HEK293 (cell line): Measurements from ENCODE around the gene HOXB4.

ENCODE experiments used
- GLIS2 ChIP-seq: fragments of 450-650 bp; formaldehyde crosslinking; IDR thresholded peaks from 2 replicates; pipeline ENCODE4 v1.5.1; 2016; ENCODE audit warnings: missing biosample characterization, missing genetic modification characterization
- SCRT2 ChIP-seq: fragments of 450-650 bp; formaldehyde crosslinking; IDR thresholded peaks from 2 replicates; pipeline ENCODE4 v1.5.1; 2016; ENCODE audit warnings: missing biosample characterization, missing genetic modification characterization
- SETDB1 ChIP-seq: IDR thresholded peaks from one replicate; pipeline ENCODE4 v1.6.1; 2017; ENCODE audit warnings: mild to moderate bottlenecking, low read length, moderate library complexity, mixed read lengths; ENCODE audit not compliant: insufficient read length
- WT1 ChIP-seq: fragments of 450-650 bp; formaldehyde crosslinking; IDR thresholded peaks from 2 replicates; pipeline ENCODE4 v1.5.1; 2016; ENCODE audit warnings: missing biosample characterization, missing genetic modification characterization
- ZFP37 ChIP-seq: fragments of 450-650 bp; formaldehyde crosslinking; IDR thresholded peaks from 2 replicates; pipeline ENCODE4 v1.5.1; 2016; ENCODE audit warnings: missing biosample characterization, missing genetic modification characterization
- ZNF155 ChIP-seq: fragments of 450-650 bp; formaldehyde crosslinking; IDR thresholded peaks from 2 replicates; pipeline ENCODE4 v1.5.1; 2016; ENCODE audit warnings: missing biosample characterization, missing genetic modification characterization
- ZNF157 ChIP-seq: fragments of 450-650 bp; formaldehyde crosslinking; IDR thresholded peaks from 2 replicates; pipeline ENCODE4 v1.5.1; 2016; ENCODE audit warnings: missing biosample characterization, missing genetic modification characterization
- ZNF184 ChIP-seq: fragments of 450-650 bp; IDR thresholded peaks from 2 replicates; pipeline ENCODE4 v1.5.1; 2018; ENCODE audit warnings: missing biosample characterization, mild to moderate bottlenecking, missing genetic modification characterization
- ZNF2 ChIP-seq: fragments of 450-650 bp; formaldehyde crosslinking; IDR thresholded peaks from 2 replicates; pipeline ENCODE4 v1.5.1; 2016; ENCODE audit warnings: missing biosample characterization, missing genetic modification characterization
- ZNF214 ChIP-seq: fragments of 450-650 bp; formaldehyde crosslinking; IDR thresholded peaks from 2 replicates; pipeline ENCODE4 v1.5.1; 2017; ENCODE audit warnings: missing biosample characterization, mild to moderate bottlenecking, missing genetic modification characterization, borderline replicate concordance
- ZNF335 ChIP-seq: fragments of 450-650 bp; formaldehyde crosslinking; conservative IDR thresholded peaks from 2 replicates; pipeline ENCODE4 v1.5.1; 2016; ENCODE audit warnings: missing biosample characterization, missing genetic modification characterization
- ZNF426 ChIP-seq: fragments of 450-650 bp; formaldehyde crosslinking; IDR thresholded peaks from 2 replicates; pipeline ENCODE4 v1.5.1; 2017; ENCODE audit warnings: missing biosample characterization, missing genetic modification characterization, mild to moderate bottlenecking, inconsistent platforms, moderate library complexity
- ZNF473 ChIP-seq: fragments of 450-650 bp; formaldehyde crosslinking; IDR thresholded peaks from 2 replicates; pipeline ENCODE4 v1.5.1; 2017; ENCODE audit warnings: missing biosample characterization, missing genetic modification characterization
- ZNF521 ChIP-seq: fragments of 450-650 bp; formaldehyde crosslinking; IDR thresholded peaks from 2 replicates; pipeline ENCODE4 v1.5.1; 2017; ENCODE audit warnings: missing biosample characterization, mild to moderate bottlenecking, missing genetic modification characterization
- ZNF707 ChIP-seq: fragments of 450-650 bp; formaldehyde crosslinking; IDR thresholded peaks from 2 replicates; pipeline ENCODE4 v1.5.1; 2016; ENCODE audit warnings: missing biosample characterization, missing genetic modification characterization
- ZNF76 ChIP-seq: fragments of 450-650 bp; formaldehyde crosslinking; IDR thresholded peaks from 2 replicates; pipeline ENCODE4; 2016; ENCODE audit warnings: low read depth, missing biosample characterization, missing genetic modification characterization, borderline replicate concordance
- TF ChIP-seq, protein P1 (sequence below): fragments of 450-650 bp; formaldehyde crosslinking; IDR thresholded peaks from 2 replicates; pipeline ENCODE4 v1.5.1; 2016; ENCODE audit warnings: missing biosample characterization, missing genetic modification characterization
- TF ChIP-seq, protein P2 (sequence below): fragments of 450-650 bp; formaldehyde crosslinking; IDR thresholded peaks from 2 replicates; pipeline ENCODE4 v1.5.1; 2017; ENCODE audit warnings: missing biosample characterization, mild to moderate bottlenecking, missing genetic modification characterization, moderate library complexity
- TF ChIP-seq, protein P3 (sequence below): fragments of 450-650 bp; formaldehyde crosslinking; IDR thresholded peaks from 2 replicates; pipeline ENCODE4 v1.5.1; 2016; ENCODE audit warnings: missing biosample characterization, missing genetic modification characterization
- TF ChIP-seq, protein P4 (sequence below): fragments of 450-650 bp; formaldehyde crosslinking; IDR thresholded peaks from 2 replicates; pipeline ENCODE4 v1.5.1; 2016; ENCODE audit warnings: missing biosample characterization, missing genetic modification characterization
- TF ChIP-seq, protein P5 (sequence below): fragments of 450-650 bp; formaldehyde crosslinking; IDR thresholded peaks from 2 replicates; pipeline ENCODE4 v1.5.1; 2017; ENCODE audit warnings: missing biosample characterization, missing genetic modification characterization
- TF ChIP-seq, protein P6 (sequence below): fragments of 450-650 bp; formaldehyde crosslinking; IDR thresholded peaks from 2 replicates; pipeline ENCODE4; 2016; ENCODE audit warnings: missing biosample characterization, missing genetic modification characterization

HOXB4 gene

DNA sequence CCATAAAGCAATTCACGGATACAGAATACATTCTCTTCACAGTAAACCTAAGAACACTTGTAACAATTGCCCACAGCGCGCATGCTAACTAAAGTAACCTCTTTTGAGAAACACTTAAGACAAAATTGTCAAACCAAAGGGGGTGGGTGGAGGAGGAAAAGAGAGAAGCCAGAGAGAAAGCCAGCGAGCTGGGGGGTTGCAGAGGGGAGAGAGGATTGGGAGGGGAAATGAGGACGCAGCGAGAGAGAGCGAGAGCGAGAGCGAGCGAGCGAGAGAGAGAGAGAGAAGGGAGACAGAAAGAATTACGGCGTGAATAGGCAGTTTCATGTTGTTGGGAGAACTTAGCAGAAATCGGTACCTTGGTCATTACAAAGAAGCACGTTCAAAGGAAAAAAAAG lies 34.3 kb upstream of the HOXB4 start (continued):
- TF ChIP-seq, protein P1, sequence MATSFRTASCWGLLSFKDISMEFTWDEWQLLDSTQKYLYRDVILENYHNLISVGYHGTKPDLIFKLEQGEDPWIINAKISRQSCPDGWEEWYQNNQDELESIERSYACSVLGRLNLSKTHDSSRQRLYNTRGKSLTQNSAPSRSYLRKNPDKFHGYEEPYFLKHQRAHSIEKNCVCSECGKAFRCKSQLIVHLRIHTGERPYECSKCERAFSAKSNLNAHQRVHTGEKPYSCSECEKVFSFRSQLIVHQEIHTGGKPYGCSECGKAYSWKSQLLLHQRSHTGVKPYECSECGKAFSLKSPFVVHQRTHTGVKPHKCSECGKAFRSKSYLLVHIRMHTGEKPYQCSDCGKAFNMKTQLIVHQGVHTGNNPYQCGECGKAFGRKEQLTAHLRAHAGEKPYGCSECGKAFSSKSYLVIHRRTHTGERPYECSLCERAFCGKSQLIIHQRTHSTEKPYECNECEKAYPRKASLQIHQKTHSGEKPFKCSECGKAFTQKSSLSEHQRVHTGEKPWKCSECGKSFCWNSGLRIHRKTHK (tag by site-specific recombination), result no peak
- TF ChIP-seq ZNF707 (no peak), ZNF76 (no peak), ZNF426 (no peak), ZNF473 (tag by site-specific recombination) (no peak), ZNF157 (tag by site-specific recombination) (no peak), SETDB1 (no peak), ZNF335 (tag by site-specific recombination) (no peak), SCRT2 (tag by site-specific recombination) (no peak), ZNF184 (tag by site-specific recombination) (no peak), ZNF155 (tag by site-specific recombination) (no peak), WT1 (tag by site-specific recombination) (no peak), ZNF521 (tag by site-specific recombination) (no peak), ZFP37 (tag by site-specific recombination) (no peak), GLIS2 (tag by site-specific recombination) (peak; percentile 8), ZNF214 (tag by site-specific recombination) (no peak), ZNF2 (peak; percentile 44; the same call in 1 of the 2 replicates)
- TF ChIP-seq, protein P2, sequence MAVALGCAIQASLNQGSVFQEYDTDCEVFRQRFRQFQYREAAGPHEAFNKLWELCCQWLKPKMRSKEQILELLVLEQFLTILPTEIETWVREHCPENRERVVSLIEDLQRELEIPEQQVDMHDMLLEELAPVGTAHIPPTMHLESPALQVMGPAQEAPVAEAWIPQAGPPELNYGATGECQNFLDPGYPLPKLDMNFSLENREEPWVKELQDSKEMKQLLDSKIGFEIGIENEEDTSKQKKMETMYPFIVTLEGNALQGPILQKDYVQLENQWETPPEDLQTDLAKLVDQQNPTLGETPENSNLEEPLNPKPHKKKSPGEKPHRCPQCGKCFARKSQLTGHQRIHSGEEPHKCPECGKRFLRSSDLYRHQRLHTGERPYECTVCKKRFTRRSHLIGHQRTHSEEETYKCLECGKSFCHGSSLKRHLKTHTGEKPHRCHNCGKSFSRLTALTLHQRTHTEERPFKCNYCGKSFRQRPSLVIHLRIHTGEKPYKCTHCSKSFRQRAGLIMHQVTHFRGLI, result no peak
- TF ChIP-seq, protein P3, sequence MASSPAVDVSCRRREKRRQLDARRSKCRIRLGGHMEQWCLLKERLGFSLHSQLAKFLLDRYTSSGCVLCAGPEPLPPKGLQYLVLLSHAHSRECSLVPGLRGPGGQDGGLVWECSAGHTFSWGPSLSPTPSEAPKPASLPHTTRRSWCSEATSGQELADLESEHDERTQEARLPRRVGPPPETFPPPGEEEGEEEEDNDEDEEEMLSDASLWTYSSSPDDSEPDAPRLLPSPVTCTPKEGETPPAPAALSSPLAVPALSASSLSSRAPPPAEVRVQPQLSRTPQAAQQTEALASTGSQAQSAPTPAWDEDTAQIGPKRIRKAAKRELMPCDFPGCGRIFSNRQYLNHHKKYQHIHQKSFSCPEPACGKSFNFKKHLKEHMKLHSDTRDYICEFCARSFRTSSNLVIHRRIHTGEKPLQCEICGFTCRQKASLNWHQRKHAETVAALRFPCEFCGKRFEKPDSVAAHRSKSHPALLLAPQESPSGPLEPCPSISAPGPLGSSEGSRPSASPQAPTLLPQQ (tag by site-specific recombination), result no peak
- TF ChIP-seq, protein P4, sequence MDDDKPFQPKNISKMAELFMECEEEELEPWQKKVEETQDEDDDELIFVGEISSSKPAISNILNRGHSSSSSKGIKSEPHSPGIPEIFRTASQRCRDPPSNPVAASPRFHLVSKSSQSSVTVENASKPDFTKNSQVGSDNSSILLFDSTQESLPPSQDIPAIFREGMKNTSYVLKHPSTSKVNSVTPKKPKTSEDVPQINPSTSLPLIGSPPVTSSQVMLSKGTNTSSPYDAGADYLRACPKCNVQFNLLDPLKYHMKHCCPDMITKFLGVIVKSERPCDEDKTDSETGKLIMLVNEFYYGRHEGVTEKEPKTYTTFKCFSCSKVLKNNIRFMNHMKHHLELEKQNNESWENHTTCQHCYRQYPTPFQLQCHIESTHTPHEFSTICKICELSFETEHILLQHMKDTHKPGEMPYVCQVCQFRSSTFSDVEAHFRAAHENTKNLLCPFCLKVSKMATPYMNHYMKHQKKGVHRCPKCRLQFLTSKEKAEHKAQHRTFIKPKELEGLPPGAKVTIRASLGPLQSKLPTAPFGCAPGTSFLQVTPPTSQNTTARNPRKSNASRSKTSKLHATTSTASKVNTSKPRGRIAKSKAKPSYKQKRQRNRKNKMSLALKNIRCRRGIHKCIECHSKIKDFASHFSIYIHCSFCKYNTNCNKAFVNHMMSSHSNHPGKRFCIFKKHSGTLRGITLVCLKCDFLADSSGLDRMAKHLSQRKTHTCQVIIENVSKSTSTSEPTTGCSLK (tag by site-specific recombination), result no peak
- TF ChIP-seq, protein P5, sequence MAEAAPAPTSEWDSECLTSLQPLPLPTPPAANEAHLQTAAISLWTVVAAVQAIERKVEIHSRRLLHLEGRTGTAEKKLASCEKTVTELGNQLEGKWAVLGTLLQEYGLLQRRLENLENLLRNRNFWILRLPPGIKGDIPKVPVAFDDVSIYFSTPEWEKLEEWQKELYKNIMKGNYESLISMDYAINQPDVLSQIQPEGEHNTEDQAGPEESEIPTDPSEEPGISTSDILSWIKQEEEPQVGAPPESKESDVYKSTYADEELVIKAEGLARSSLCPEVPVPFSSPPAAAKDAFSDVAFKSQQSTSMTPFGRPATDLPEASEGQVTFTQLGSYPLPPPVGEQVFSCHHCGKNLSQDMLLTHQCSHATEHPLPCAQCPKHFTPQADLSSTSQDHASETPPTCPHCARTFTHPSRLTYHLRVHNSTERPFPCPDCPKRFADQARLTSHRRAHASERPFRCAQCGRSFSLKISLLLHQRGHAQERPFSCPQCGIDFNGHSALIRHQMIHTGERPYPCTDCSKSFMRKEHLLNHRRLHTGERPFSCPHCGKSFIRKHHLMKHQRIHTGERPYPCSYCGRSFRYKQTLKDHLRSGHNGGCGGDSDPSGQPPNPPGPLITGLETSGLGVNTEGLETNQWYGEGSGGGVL (tag by site-specific recombination), result peak; percentile 93
- TF ChIP-seq, protein P6, sequence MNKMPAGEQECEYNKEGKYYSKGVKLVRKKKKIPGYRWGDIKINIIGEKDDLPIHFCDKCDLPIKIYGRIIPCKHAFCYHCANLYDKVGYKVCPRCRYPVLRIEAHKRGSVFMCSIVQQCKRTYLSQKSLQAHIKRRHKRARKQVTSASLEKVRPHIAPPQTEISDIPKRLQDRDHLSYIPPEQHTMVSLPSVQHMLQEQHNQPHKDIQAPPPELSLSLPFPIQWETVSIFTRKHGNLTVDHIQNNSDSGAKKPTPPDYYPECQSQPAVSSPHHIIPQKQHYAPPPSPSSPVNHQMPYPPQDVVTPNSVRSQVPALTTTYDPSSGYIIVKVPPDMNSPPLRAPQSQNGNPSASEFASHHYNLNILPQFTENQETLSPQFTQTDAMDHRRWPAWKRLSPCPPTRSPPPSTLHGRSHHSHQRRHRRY (tag by site-specific recombination), result no peak
